NT2/D1 (cell line): Measurements from ENCODE around the gene PSMD1.

Source experiments
- DNase-seq: peaks from one replicate; pipeline ENCODE4 v3.0.0-alpha.2; 2011; ENCODE audit warnings: low read depth, low spot score
- H3K27me3 ChIP-seq: 2 replicates; pipeline ENCODE4 v1.6.0; 2011; ENCODE audit warnings: mild to moderate bottlenecking; ENCODE audit not compliant: insufficient read length, insufficient read depth
- H3K36me3 ChIP-seq: 2 replicates; pipeline ENCODE4 v1.6.1; 2011; ENCODE audit warnings: mild to moderate bottlenecking, low read length, mixed read lengths; ENCODE audit not compliant: insufficient read depth, insufficient read length
- H3K4me1 ChIP-seq: 2 replicates; pipeline ENCODE4 v1.5.1; 2011; ENCODE audit not compliant: insufficient read depth, insufficient read length
- H3K4me3 ChIP-seq: 2 replicates; pipeline ENCODE4 v1.5.1; 2011; ENCODE audit warnings: low read depth; ENCODE audit not compliant: insufficient read length
- H3K9ac ChIP-seq: 2 replicates; pipeline ENCODE4 v1.6.0; 2011; ENCODE audit warnings: low read depth; ENCODE audit not compliant: insufficient read length
- H3K9me3 ChIP-seq: 2 replicates; pipeline ENCODE4 v1.5.1; 2011; ENCODE audit warnings: mild to moderate bottlenecking, low read length; ENCODE audit not compliant: insufficient read depth
- SUZ12 ChIP-seq: IDR thresholded peaks from 2 replicates; pipeline ENCODE4 v1.6.1; 2011; ENCODE audit not compliant: insufficient read length, insufficient read depth; ENCODE audit errors: extremely low read depth
- YY1 ChIP-seq: IDR thresholded peaks from 2 replicates; pipeline ENCODE4 v1.6.1; 2011; ENCODE audit not compliant: insufficient read length, insufficient read depth
- ZNF274 ChIP-seq: IDR thresholded peaks from 2 replicates; pipeline ENCODE4 v1.6.1; 2011; ENCODE audit warnings: mild to moderate bottlenecking, low read depth, low read length

Gene PSMD1

GRCh38 chr2:231041061-231041689, 15.5 kb upstream of the PSMD1 start:
- H3K27me3 ChIP-seq, result peaks cover 21% of the 10 kb centered on the region
- H3K9me3 ChIP-seq, result no peaks in the 10 kb centered on the region
- H3K4me3 ChIP-seq, result no peak overlapping the region
- H3K4me1 ChIP-seq, result peaks cover 2% of the 10 kb centered on the region
- H3K36me3 ChIP-seq, result peaks cover 19% of the 10 kb centered on the region
- no peak overlapping the region for H3K9ac ChIP-seq
- TF ChIP-seq SUZ12 (no peak), ZNF274 (no peak), YY1 (no peak)
- DNase-seq, result no peak

GRCh38 chr2:231043796-231044195, 12.9 kb upstream of the PSMD1 start:
- Histone ChIP-seq H3K27me3 (peaks cover 2% of the 10 kb centered on the region), H3K9ac (no peak overlapping the region), H3K4me1 (no peaks in the 10 kb centered on the region), H3K36me3 (peaks cover 27% of the 10 kb centered on the region), H3K9me3 (no peaks in the 10 kb centered on the region), H3K4me3 (no peak overlapping the region)
- DNase-seq, result no peak
- no peak for TF ChIP-seq YY1
- TF ChIP-seq SUZ12, result no peak
- TF ChIP-seq ZNF274, result no peak

- Histone ChIP-seq H3K9ac (no peak overlapping the region), H3K4me3 (no peak overlapping the region), H3K36me3 (peaks cover 21% of the 10 kb centered on the region), H3K4me1 (peaks cover 2% of the 10 kb centered on the region), H3K27me3 (peaks cover 3% of the 10 kb centered on the region), H3K9me3 (no peaks in the 10 kb centered on the region)
- no peak for DNase-seq
- TF ChIP-seq ZNF274 (no peak), SUZ12 (no peak), YY1 (no peak)
These were observed 9.8 kb upstream of the PSMD1 start for GRCh38 chr2:231046916-231047273.

GRCh38 chr2:231047274-231047922, 9.3 kb upstream of the PSMD1 start:
- no peak overlapping the region for H3K9ac ChIP-seq
- peaks cover 8% of the 10 kb centered on the region for H3K27me3 ChIP-seq
- H3K4me3 ChIP-seq, result no peak overlapping the region
- H3K4me1 ChIP-seq, result peaks cover 6% of the 10 kb centered on the region
- DNase-seq, result no peak
- TF ChIP-seq ZNF274 (no peak), SUZ12 (no peak), YY1 (no peak)
- no peaks in the 10 kb centered on the region for H3K9me3 ChIP-seq
- peaks cover 17% of the 10 kb centered on the region for H3K36me3 ChIP-seq

GRCh38 chr2:231047923-231048915, 8.4 kb upstream of the PSMD1 start:
- Histone ChIP-seq H3K9ac (no peak overlapping the region), H3K4me3 (no peak overlapping the region), H3K9me3 (no peaks in the 10 kb centered on the region), H3K4me1 (peaks cover 8% of the 10 kb centered on the region), H3K27me3 (peaks cover 14% of the 10 kb centered on the region), H3K36me3 (peaks cover 17% of the 10 kb centered on the region)
- DNase-seq, result no peak
- no peak for TF ChIP-seq ZNF274
- TF ChIP-seq YY1, result no peak
- no peak for TF ChIP-seq SUZ12

DNA sequence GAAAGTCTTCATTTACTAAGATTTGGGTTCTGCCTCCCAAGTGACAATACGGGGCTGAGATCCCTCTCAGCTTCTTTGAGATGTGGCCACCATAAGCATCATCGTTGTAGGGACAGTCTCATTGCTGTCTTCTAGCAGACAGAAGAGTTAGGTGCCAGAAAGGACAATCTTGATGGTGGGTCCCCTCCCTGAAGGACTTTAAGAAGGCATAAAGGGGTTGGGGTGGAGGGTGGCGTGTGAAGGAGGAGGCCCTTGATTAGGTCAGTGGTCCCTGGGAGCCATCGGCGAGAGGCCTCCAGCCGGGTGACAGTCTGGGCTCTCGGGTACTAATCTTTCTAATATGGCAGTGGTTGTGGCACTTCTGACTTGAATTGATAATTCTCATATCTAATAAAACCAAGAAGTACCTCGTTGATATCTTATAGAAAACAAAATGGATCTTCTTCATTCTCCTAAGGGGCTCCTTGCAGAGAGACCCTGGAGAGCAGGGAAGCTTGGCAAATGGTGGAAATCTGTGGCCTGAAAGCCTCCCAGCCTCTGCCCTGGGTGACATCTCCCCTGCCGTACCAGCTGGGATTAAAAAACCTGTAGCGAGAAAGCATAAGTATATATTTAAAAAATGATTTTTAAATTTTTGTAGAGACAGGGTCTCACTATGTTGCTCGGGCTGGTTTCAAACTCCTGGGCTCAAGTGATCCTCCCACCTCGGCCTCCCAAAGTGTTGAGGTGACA, 7.2 kb upstream of the PSMD1 start:
- H3K36me3 ChIP-seq, result peaks cover 11% of the 10 kb centered on the region
- TF ChIP-seq YY1 (no peak), ZNF274 (no peak)
- no peaks in the 10 kb centered on the region for H3K9me3 ChIP-seq
- DNase-seq, result no peak
- peaks cover 8% of the 10 kb centered on the region for H3K4me1 ChIP-seq
- H3K4me3 ChIP-seq, result no peak overlapping the region
- H3K27me3 ChIP-seq, result peaks cover 23% of the 10 kb centered on the region
- no peak overlapping the region for H3K9ac ChIP-seq
